GM12878 (cell line): ENCODE measurements around the gene CNNM2. TPM values are rescaled to one million over a fixed set of nuclear protein-coding genes. Genes with fewer than 3 reads are reported as not detected.

Experiments
- ATAC-seq: fragments of 200-7000 bp; cut with Tn5 transposase; 3 replicates; pipeline ENCODE4 v1.9.1; 2020; ENCODE audit warnings: mild to moderate bottlenecking, moderate library complexity
- BruUV-seq: library from RNA; stranded (reverse); fragments of 400-500 nt; replicated peaks from 2 replicates; lab custom pipeline; 2021; lab: Mats Ljungman, UMichigan
- CTCF ChIA-PET: fragments of 300-600 bp; sonication (Branson Sonifier 250); formaldehyde crosslinking; extraction: SDS; loops from one replicate; lab custom pipeline; 2021; ENCODE audit warnings: inconsistent platforms; lab: Yijun Ruan, JAX
- POLR2A ChIA-PET: fragments of 350-600 bp; formaldehyde crosslinking; extraction: SDS; loops from one replicate; lab custom pipeline; 2021; ENCODE audit warnings: inconsistent platforms; lab: Charles Lee
- RAD21 ChIA-PET: fragments of 300-600 bp; sonication (Branson Sonifier 250); formaldehyde crosslinking; loops from one replicate; lab custom pipeline; 2023; ENCODE audit warnings: antibody characterized with exemption; ENCODE audit not compliant: unreplicated experiment; lab: Charles Lee
- SMC1A ChIA-PET: fragments of 300-600 bp; sonication (Branson Sonifier 250); formaldehyde crosslinking; loops from one replicate; lab custom pipeline; 2023; ENCODE audit not compliant: unreplicated experiment, uncharacterized antibody; lab: Charles Lee
- DNase-seq: peaks from one replicate; pipeline ENCODE4 v3.0.0-alpha.2; 2011; ENCODE audit warnings: low read depth, low spot score
- FAIRE-seq: peaks from 3 replicates; lab custom pipeline; 2011; peaks lifted over from hg19 to GRCh38; lab: Jason Lieb, UNC
- H2AFZ ChIP-seq: 2 replicates; pipeline ENCODE4 v1.6.0; 2011; ENCODE audit warnings: low read depth, low read length, control low read depth; ENCODE audit not compliant: control insufficient read depth
- H3K27ac ChIP-seq: 2 replicates; pipeline ENCODE4 v1.5.1; 2011; ENCODE audit warnings: control low read depth; ENCODE audit not compliant: control insufficient read depth, insufficient read depth
- H3K27me3 ChIP-seq, 2 experiments: replicated peaks in 1 of 2; 2 replicates each; pipeline versions ENCODE4 v1.6.0 to v1.6.1; 2011; ENCODE audit warnings: low read length in 1 of 2; ENCODE audit not compliant: control insufficient read depth in 2 of 2, insufficient read depth in 2 of 2
- H3K36me3 ChIP-seq, 2 experiments: 2 replicates each; pipeline ENCODE4 v1.5.1; 2011; ENCODE audit warnings: low read length in 1 of 2; ENCODE audit not compliant: control insufficient read depth in 2 of 2, insufficient read depth in 2 of 2
- H3K4me1 ChIP-seq: 2 replicates; pipeline ENCODE4 v1.6.1; 2011; ENCODE audit warnings: mild to moderate bottlenecking, low read length, moderate library complexity, mixed read lengths; ENCODE audit not compliant: control insufficient read depth, insufficient read depth
- H3K4me2 ChIP-seq: 2 replicates; pipeline ENCODE4 v1.6.0; 2011; ENCODE audit warnings: control low read depth; ENCODE audit not compliant: control insufficient read depth, insufficient read depth
- H3K4me3 ChIP-seq: fragments of 200-600 bp; sonication (generic); 2 replicates; pipeline ENCODE4 v1.5.1; 2016
- H3K79me2 ChIP-seq: 2 replicates; pipeline ENCODE4 v1.6.0; 2011; ENCODE audit warnings: low read length; ENCODE audit not compliant: control insufficient read depth, insufficient read depth
- H3K9ac ChIP-seq: 2 replicates; pipeline ENCODE4 v1.8.0; 2011; ENCODE audit warnings: low read length, control low read depth, mixed read lengths; ENCODE audit not compliant: control insufficient read depth, insufficient read depth
- H3K9me3 ChIP-seq: replicated peaks from 3 replicates; pipeline ENCODE4 v1.5.1; 2011; ENCODE audit warnings: mild to moderate bottlenecking, low read length; ENCODE audit not compliant: control insufficient read depth, insufficient read depth
- H4K20me1 ChIP-seq: 2 replicates; pipeline ENCODE4 v1.6.0; 2011; ENCODE audit not compliant: control insufficient read depth, insufficient read depth
- BHLHE40 ChIP-seq, 2 experiments: fragments of 450-650 bp in 1 of 2; IDR thresholded peaks; 2 replicates each; pipeline ENCODE4 v1.6.1; 2011 to 2017; ENCODE audit warnings: low read depth in 2 of 2, borderline replicate concordance in 1 of 2, improper control_type of control experiment in 1 of 2, low read length in 1 of 2, mild to moderate bottlenecking in 1 of 2
- CTCF ChIP-seq, 3 experiments: IDR thresholded peaks in 2 of 3; conservative IDR thresholded peaks in 1 of 3; 2 replicates each; pipeline ENCODE4 v1.5.1; 2011; ENCODE audit warnings: low read depth in 3 of 3, low read length in 3 of 3, mild to moderate bottlenecking in 3 of 3, control low read depth in 2 of 3, moderate library complexity in 2 of 3, inconsistent platforms in 1 of 3, mixed read lengths in 1 of 3; ENCODE audit not compliant: control insufficient read depth in 2 of 3, insufficient read depth in 1 of 3; ENCODE audit errors: extremely low read depth in 1 of 3
- POLR2AphosphoS5 ChIP-seq: IDR thresholded peaks from 2 replicates; pipeline ENCODE4 v1.6.1; 2011; ENCODE audit warnings: mild to moderate bottlenecking, low read length, inconsistent platforms
- TCF12 ChIP-seq: IDR thresholded peaks from 2 replicates; pipeline ENCODE4 v1.6.1; 2011; ENCODE audit warnings: low read depth, mild to moderate bottlenecking, low read length
- WRNIP1 ChIP-seq: IDR thresholded peaks from 2 replicates; pipeline ENCODE4 v1.6.1; 2011; ENCODE audit warnings: low read depth, low read length, improper control_type of control experiment, borderline replicate concordance
- WGBS: methylation state at CpG from one replicate; pipeline ENCODE4 v1.1.6; 2016; ENCODE audit warnings: low lambda C conversion rate; ENCODE audit not compliant: insufficient replicate concordance, insufficient coverage; ENCODE audit errors: missing lambda C conversion rate; 5-methylcytosine and 5-hydroxymethylcytosine counted together
- in situ Hi-C: fragments of 300-500 bp; cut with MboI; formaldehyde crosslinking; loops from 9 replicates; pipeline ENCODE4 v1.14.3; 2018; ENCODE audit warnings: mixed read lengths
- intact Hi-C: fragments of 100-400 bp; cut with micrococcal nuclease; formaldehyde crosslinking; loops from one replicate; pipeline ENCODE4 v1.14.2; 2022; ENCODE audit not compliant: unreplicated experiment
- polyA plus RNA-seq, 11 experiments: library from polyadenylated mRNA; depleted of rRNA in 4 of 11; unstranded in 6 of 11; stranded (reverse) in 5 of 11; fragments of >200 nt; fragmentation: Nextera tagmentation in 4 of 11; fragmentation: Illumina TruSeq in 1 of 11; extraction: Ambion mirVana in 4 of 11; extraction: Trizol in 1 of 11; gene quantifications; 1 replicate in 1 of 11; 2 replicates in 10 of 11; pipeline versions ENCODE4 v1.2.1 to v1.2.3, GENCODE V29; 2011 to 2016; ENCODE audit warnings: inconsistent platforms in 2 of 11, missing spikeins in 2 of 11, low read depth in 1 of 11
- total RNA-seq, 4 experiments: library from RNA; depleted of rRNA in 3 of 4; stranded (reverse); fragments of >200 nt in 3 of 4; fragmentation: Illumina TruSeq in 1 of 4; extraction: Trizol in 1 of 4; gene quantifications; 2 replicates each; pipeline versions ENCODE4 v1.2.1 to v1.2.3, GENCODE V29; 2013 to 2021

Gene CNNM2
- total and polyA plus RNA-seq, 10 of the 15 experiments (the other 5 are each of a cell fraction or from before 2014, with no cell fraction given) = 0.18 to 7.3 (median 2.5) TPM

GRCh38 chr10:103080891-103081581 is 162.9 kb downstream of the CNNM2 start:
- H3K4me2 ChIP-seq = no peak overlapping the region
- CTCF ChIA-PET = interaction anchor here (1.5 to 1.9 kb wide), 2 partner anchors 11 to 163 kb away, joined by 4 to 5 read pairs; no protein-coding TSS in a partner anchor
- no TSS peak for BruUV-seq
- H4K20me1 ChIP-seq = no peaks in the 10 kb centered on the region
- no peak for FAIRE-seq
- peak; percentile 33; the same call in 1 of the 3 replicates for ATAC-seq
- POLR2A ChIA-PET = no interaction called here
- no peaks in the 10 kb centered on the region for H3K4me1 ChIP-seq
- no peaks in the 10 kb centered on the region for H3K9me3 ChIP-seq
- no peaks in the 10 kb centered on the region; a peak in 2 of 4 replicates for H3K36me3 ChIP-seq
- 19% methylated on average over 4 of the region's 4 CpGs for WGBS
- in situ Hi-C loops (no loop called here), intact Hi-C loops (loop anchor here (5.0 kb wide), 1 partner anchor 161 kb away; no protein-coding TSS in a partner anchor)
- H3K79me2 ChIP-seq = no peaks in the 10 kb centered on the region
- SMC1A ChIA-PET = interaction anchor here (0.6 to 1.0 kb wide), 5 partner anchors 9 to 167 kb away, joined by 3 read pairs; no protein-coding TSS in a partner anchor
- H3K27me3 ChIP-seq = no peaks in the 10 kb centered on the region
- DNase-seq = no peak
- H3K4me3 ChIP-seq = no peak overlapping the region
- H2AFZ ChIP-seq = no peak overlapping the region
- TF ChIP-seq TCF12 (no peak), WRNIP1 (no peak), BHLHE40 (IDR thresholded peaks at IDR 0.05; ENCODE audit: borderline replicate concordance in 1 of 2, low read depth in 2 of 2, low read length in 1 of 2) (no peak), CTCF (IDR thresholded peaks at IDR 0.05 in 2 of 3, conservative IDR thresholded peaks at IDR 0.05 in 1 of 3; ENCODE audit: control insufficient read depth in 2 of 3, extremely low read depth in 1 of 3, insufficient read depth in 1 of 3, low read depth in 3 of 3, low read length in 3 of 3) (no peak), POLR2AphosphoS5 (0 out of 2 replicates have a peak, but pooled peaks have one; percentile 31)
- H3K9ac ChIP-seq = no peak overlapping the region
- H3K27ac ChIP-seq = no peak overlapping the region
- RAD21 ChIA-PET = interaction anchor here (0.9 kb wide), 1 partner anchor 10 kb away, joined by 3 read pairs; no protein-coding TSS in a partner anchor
